HEK293T (cell line): ENCODE results near the gene TOB1.

Experiments
- CTCF ChIA-PET: fragments of 350-600 bp; formaldehyde crosslinking; extraction: SDS; loops from one replicate; lab custom pipeline; 2021; ENCODE audit warnings: antibody characterized with exemption, inconsistent platforms; lab: Yijun Ruan, JAX
- POLR2A ChIA-PET: fragments of 350-600 bp; formaldehyde crosslinking; extraction: SDS; loops from one replicate; lab custom pipeline; 2020; ENCODE audit warnings: antibody characterized with exemption, inconsistent platforms; lab: Yijun Ruan, JAX
- DNase-seq: peaks from one replicate; pipeline ENCODE4 v3.0.0; 2012; ENCODE audit warnings: mixed read lengths; ENCODE audit errors: extremely low spot score
- ARNT ChIP-seq: fragments of 450-650 bp; IDR thresholded peaks from 2 replicates; pipeline ENCODE4 v1.6.1; 2017; ENCODE audit warnings: mild to moderate bottlenecking
- BHLHE40 ChIP-seq: fragments of 450-650 bp; IDR thresholded peaks from 2 replicates; pipeline ENCODE4 v1.6.1; 2016; ENCODE audit warnings: mild to moderate bottlenecking, moderate library complexity, borderline replicate concordance
- CTBP1 ChIP-seq: fragments of 450-650 bp; IDR thresholded peaks from 2 replicates; pipeline ENCODE4 v1.6.1; 2016; ENCODE audit warnings: borderline replicate concordance
- ELF4 ChIP-seq: fragments of 450-650 bp; IDR thresholded peaks from 2 replicates; pipeline ENCODE4 v1.6.1; 2017; ENCODE audit warnings: antibody characterized with exemption
- FOXA1 ChIP-seq: fragments of 450-650 bp; IDR thresholded peaks from 2 replicates; pipeline ENCODE4 v1.6.1; 2016; ENCODE audit warnings: mild to moderate bottlenecking
- FOXK2 ChIP-seq: fragments of 450-650 bp; IDR thresholded peaks from 2 replicates; pipeline ENCODE4 v1.6.1; 2016; ENCODE audit warnings: mild to moderate bottlenecking
- FOXM1 ChIP-seq: fragments of 450-650 bp; IDR thresholded peaks from 2 replicates; pipeline ENCODE4 v1.6.1; 2017; ENCODE audit warnings: mild to moderate bottlenecking, borderline replicate concordance
- HDGF ChIP-seq: fragments of 450-650 bp; IDR thresholded peaks from 2 replicates; pipeline ENCODE4 v1.6.1; 2017; ENCODE audit warnings: antibody characterized with exemption, borderline replicate concordance
- L3MBTL2 ChIP-seq: fragments of 450-650 bp; conservative IDR thresholded peaks from 2 replicates; pipeline ENCODE4 v1.6.1; 2016; ENCODE audit warnings: mild to moderate bottlenecking
- LEF1 ChIP-seq: fragments of 450-650 bp; IDR thresholded peaks from 2 replicates; pipeline ENCODE4 v1.6.1; 2017; ENCODE audit warnings: mild to moderate bottlenecking, borderline replicate concordance
- NFRKB ChIP-seq: fragments of 450-650 bp; IDR thresholded peaks from 2 replicates; pipeline ENCODE4 v1.6.1; 2016; ENCODE audit warnings: mild to moderate bottlenecking, moderate library complexity
- SP1 ChIP-seq: fragments of 450-650 bp; IDR thresholded peaks from 2 replicates; pipeline ENCODE4 v1.6.1; 2017
- SUZ12 ChIP-seq: fragments of 450-650 bp; IDR thresholded peaks from 2 replicates; pipeline ENCODE4 v1.6.1; 2016; ENCODE audit warnings: mild to moderate bottlenecking
- TARDBP ChIP-seq: fragments of 450-650 bp; IDR thresholded peaks from 2 replicates; pipeline ENCODE4 v1.6.1; 2016
- ZNF384 ChIP-seq: fragments of 450-650 bp; IDR thresholded peaks from 2 replicates; pipeline ENCODE4 v1.6.1; 2016
- TF ChIP-seq, protein P1 (sequence below): fragments of 450-650 bp; IDR thresholded peaks from 2 replicates; pipeline ENCODE4 v1.6.1; 2016

TOB1 gene

DNA sequence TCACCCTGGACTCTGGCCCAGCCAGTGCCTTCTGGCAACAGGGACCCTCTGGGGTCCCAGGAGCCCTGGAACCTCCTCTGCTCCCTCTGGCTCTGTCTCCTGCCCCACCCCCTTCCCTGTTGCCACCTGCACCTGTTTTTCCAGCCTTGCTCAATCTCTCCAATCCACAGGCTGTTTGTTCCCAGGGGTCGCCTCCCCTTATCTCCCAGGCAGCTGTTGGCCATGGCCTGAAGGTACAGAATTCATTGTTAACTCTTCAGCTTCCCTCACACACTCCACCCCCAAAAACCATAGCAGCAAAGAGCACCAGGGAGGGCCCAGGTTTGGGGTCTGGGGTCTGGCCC is 39.3 kb upstream of the TOB1 start:
- TF ChIP-seq CTBP1 (no peak), ZNF384 (no peak), LEF1 (no peak), FOXM1 (no peak), HDGF (no peak), TARDBP (no peak), SP1 (no peak), NFRKB (no peak), ELF4 (no peak), ARNT (no peak), BHLHE40 (no peak), FOXA1 (no peak), L3MBTL2 (no peak)
- TF ChIP-seq, protein P1, sequence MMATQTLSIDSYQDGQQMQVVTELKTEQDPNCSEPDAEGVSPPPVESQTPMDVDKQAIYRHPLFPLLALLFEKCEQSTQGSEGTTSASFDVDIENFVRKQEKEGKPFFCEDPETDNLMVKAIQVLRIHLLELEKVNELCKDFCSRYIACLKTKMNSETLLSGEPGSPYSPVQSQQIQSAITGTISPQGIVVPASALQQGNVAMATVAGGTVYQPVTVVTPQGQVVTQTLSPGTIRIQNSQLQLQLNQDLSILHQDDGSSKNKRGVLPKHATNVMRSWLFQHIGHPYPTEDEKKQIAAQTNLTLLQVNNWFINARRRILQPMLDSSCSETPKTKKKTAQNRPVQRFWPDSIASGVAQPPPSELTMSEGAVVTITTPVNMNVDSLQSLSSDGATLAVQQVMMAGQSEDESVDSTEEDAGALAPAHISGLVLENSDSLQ: no peak
- CTCF ChIA-PET: no interaction called here
- POLR2A ChIA-PET: interaction anchor here (1.0 to 6.9 kb wide), 3 partner anchors 13 to 39 kb away, joined by 3 to 60 read pairs (median 5); partner anchors contain the start of gene TOB1
- no peak for DNase-seq

DNA sequence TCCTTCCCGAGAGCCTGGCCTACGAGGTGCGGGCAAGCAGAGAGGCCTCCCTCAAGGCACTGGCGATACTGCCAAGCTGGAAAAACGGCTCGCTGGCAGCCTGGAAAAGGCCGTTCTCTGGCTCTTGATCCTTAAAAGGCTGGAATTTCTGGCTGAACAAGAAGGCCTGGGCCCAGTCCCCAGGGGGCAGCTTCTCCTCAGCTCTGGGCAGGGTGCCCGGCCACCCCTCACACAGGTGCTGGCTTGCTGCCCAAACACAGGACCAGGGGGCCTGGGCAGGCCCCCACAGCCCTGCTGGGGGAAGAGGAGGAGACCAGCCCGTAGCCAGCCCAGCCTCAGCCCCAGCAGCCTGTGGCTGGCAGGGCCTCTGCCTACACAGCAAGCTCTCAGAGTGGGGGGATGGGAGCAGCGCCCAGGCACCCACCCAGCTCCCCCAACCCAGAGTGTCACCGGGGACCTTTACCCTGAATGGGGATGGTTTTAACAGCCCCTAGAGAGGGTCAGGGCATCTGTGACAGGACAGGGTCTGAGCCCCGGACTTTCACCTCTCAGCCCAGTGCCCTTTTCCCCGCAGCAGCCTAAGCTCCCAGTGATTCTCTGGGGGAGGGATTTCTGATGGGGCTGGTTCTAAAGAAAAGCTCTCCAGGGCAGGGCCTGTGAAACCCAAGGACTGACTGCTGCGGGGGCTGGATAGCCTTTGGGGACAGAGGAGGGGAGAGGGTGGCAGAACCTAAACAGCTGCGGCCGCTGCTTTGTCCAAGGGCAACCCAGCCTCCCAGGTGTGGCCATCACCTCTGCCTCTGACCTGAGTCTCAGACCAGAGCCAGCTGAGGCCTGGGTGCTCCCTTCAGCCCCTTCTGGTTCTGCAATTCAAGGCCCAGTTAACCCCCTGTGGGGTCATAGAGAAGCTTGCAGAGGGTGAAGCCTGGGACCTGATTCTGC is 38.6 kb upstream of the TOB1 start:
- DNase-seq: no peak
- ChIA-PET POLR2A (interaction anchor here (1.1 to 6.9 kb wide), 2 partner anchors 20 to 38 kb away, joined by 3 to 60 read pairs; partner anchors contain the start of gene TOB1), CTCF (no interaction called here)
- no peak for TF ChIP-seq FOXM1
- TF ChIP-seq CTBP1: no peak
- no peak for TF ChIP-seq HDGF
- TF ChIP-seq TARDBP: no peak
- TF ChIP-seq FOXA1: no peak
- TF ChIP-seq SP1: no peak
- no peak for TF ChIP-seq ELF4
- TF ChIP-seq, protein P1: no peak
- TF ChIP-seq SUZ12: no peak
- TF ChIP-seq L3MBTL2: no peak
- no peak for TF ChIP-seq NFRKB
- TF ChIP-seq ZNF384: no peak
- TF ChIP-seq ARNT: no peak
- no peak for TF ChIP-seq FOXK2
- no peak for TF ChIP-seq LEF1
- no peak for TF ChIP-seq BHLHE40

DNA sequence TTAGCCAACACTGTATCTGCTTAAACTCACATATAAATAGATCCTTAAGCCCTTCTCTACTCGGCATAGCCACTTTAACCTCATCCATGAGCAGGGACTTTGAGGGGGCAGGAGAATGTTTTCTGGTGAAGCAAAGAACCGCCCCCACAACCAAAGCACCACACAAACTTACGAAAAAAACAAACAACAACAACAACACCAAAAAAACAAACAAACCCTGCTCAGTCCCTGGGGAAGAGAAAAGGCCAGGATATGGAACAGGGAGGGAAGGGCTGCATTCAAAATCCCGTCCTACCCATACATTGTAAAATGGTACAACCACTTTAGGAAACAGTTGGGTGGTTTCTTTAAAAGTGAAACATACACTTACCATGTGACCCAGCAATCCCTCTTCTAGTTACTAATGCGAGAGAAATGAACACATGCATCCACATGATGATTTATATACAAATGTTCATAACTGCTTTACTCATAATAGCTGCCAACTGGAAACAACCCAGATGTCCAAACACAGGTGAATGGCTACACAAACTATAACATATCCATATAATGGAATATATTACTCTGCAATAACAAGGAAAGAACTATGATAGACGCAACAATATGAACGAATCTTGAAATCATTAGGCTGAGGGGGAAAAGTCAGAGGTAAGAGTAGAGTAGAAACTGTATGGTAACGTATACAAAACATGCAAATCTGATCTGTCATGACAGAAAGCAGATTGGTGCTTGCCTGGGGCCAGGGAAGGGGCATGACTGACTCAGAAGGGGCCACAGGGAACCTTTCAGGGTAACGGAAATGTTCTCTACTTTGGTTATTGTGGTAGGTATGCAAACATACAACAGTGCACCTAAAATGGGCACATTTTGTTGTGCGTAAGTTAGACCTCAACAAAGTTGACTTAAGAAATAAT is 37.7 kb upstream of the TOB1 start:
- no peak for DNase-seq
- ChIA-PET POLR2A (interaction anchor here (6.9 kb wide), 1 partner anchor 37 kb away, joined by 60 read pairs; the partner anchor contains the start of gene TOB1), CTCF (interaction anchor here (1.2 kb wide), 1 partner anchor 15 kb away, joined by 3 read pairs; no protein-coding TSS in a partner anchor)
- no peak for TF ChIP-seq CTBP1
- TF ChIP-seq FOXA1: no peak
- TF ChIP-seq SUZ12: no peak
- TF ChIP-seq FOXM1: no peak
- no peak for TF ChIP-seq SP1
- TF ChIP-seq, protein P1: no peak
- no peak for TF ChIP-seq ARNT
- TF ChIP-seq TARDBP: no peak
- TF ChIP-seq L3MBTL2: no peak
- TF ChIP-seq ELF4: no peak
- no peak for TF ChIP-seq LEF1

DNA sequence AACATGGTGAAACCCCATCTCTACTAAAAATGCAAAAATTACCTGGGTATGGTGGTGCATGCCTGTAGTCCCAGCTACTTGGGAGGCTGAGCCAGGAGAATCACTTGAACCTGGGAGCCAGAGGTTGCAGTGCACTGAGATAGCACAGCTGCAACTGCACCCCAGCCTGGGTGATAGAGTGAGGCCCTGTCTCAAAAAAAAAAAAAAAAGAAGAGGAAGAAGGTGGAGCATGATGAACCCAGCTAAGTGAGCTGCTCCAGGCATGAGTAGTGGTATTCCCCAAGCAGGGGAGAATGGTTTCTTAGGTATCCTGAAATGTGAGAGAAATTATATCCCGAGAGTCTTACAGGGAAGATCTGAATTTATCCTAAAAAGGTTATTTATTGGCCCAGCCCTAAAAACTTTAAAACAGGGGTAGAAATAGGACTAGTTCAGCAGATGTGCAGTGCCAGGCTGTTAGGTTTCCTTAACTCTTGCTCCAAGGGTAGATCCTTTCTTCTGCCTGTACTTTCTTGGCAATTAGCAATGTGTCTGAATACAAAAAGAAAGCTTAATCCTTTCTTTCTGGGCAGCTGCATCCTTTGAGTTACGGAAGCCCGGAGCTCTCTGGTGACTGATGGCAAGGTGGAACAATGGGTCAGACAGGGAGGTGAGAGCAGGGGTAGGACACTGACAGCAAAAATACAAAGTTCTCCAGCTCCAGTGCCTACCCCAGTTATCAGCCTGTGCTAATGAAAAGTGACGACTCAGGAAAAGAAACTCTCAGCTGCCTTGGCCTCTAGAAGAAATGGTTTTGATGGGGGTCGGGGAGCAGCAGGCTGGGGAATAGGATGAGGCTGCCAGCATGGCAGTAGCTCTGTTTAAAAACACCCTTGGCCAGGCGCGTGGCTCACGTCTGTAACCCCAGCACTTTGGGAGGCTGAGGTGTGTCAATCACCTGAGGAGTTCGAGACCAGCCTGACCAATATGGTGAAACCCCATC is 36.5 kb upstream of the TOB1 start:
- ChIA-PET CTCF (interaction anchor here (1.2 kb wide), 1 partner anchor 13 kb away, joined by 3 read pairs; no protein-coding TSS in a partner anchor), POLR2A (interaction anchor here (1.4 kb wide), 1 partner anchor 36 kb away, joined by 6 read pairs; the partner anchor contains the start of gene TOB1)
- TF ChIP-seq ELF4 (no peak), L3MBTL2 (no peak), SUZ12 (no peak), NFRKB (no peak), SP1 (no peak), CTBP1 (no peak), BHLHE40 (no peak), TARDBP (no peak), FOXM1 (no peak), LEF1 (no peak), FOXA1 (no peak), ZNF384 (no peak), FOXK2 (no peak)
- TF ChIP-seq, protein P1: no peak
- DNase-seq: no peak
